OCI-LY3 (cell line): Measurements from ENCODE around the gene DDX39B.

Experiments
- CTCF ChIP-seq: fragments of 200-600, 300-600 bp; sonication (generic); IDR thresholded peaks from 2 replicates; pipeline ENCODE4 v1.5.1; 2014; ENCODE audit warnings: antibody characterized with exemption, low read length, low read depth
- EZH2phosphoT487 ChIP-seq: fragments of 200-600 bp; shearing (Covaris generic); IDR thresholded peaks from 2 replicates; pipeline ENCODE4 v1.6.1; 2018; ENCODE audit warnings: antibody characterized with exemption, mixed run types, low read depth

DNA sequence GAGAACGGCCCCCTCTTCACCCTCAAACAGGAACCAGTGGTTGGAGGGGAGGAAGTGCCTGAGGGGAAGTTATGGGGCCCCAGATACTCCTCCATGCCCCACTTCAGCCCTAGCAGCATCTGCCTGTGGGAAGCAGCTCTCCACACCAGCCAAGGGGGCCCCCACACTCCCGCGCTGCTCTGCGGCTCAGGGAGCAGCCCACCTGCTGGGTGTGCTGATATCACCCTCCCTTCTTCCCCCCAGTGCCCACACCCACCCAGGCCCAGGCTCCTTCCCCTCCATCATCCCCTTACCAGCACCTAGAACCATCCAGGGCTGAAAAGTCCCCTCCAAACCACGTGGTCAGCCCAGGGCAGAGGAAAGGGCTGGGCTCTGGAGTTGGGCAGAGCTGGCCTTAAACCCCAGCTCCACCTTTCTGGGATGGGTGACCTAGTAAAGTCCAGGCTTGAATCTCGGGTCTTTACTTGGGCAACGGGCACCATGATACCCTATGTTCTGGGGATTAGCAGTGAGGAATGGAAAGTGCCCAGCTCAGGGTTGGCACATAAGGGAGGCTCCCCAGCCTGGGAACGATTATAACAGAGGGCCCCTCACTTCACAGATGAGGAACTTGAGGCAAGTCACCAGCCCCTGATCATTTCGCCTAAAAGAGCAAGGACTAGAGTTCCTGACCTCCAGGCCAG is 44.9 kb upstream of the DDX39B start:
- TF ChIP-seq EZH2phosphoT487 = no peak
- TF ChIP-seq CTCF = no peak
